NCI-H2171 (cell line): ENCODE results near the gene UBE2J2.

Source experiments
- DNase-seq: peaks from one replicate; lab custom pipeline; 2025; lab: John Stamatoyannopoulos, UW

The UBE2J2 gene

DNA sequence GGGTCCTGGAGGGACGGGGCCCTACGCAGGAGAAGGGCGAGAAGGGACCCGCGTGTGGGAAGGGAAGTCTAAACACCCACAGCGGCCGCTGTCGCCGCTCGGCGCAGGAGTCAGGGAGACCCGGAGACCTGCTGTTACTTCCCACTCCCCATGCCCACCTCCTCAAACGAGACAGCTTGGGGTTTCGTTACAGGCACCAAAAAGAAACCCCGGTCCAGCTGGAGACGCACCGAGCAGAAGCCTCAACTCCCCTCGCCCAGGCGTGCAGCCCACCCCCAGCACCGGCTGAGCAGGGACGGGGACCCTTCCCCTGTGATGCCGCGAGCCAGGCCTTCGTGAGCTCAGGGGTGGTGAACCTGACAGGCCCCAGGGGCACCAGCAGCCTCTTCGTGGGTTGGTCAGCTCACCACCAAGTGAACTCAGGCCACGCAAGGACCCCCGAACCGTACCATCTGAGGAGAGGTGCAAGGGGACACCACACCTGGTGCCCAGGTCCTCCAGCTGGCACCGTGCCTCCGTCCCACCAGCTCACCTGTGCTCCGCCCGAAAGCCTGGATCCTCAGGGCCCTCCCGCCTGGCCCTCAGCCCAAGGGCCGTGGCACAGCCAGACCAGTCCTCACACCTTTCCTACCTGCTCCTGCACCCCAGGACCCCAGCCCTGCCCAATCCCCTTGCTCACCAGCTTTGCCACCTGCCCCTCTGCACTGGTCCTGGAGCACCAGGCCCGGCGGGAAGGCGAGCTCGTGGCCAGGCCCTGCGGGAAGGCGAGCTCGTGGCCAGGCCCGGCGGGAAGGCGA is 46.9 kb downstream of the UBE2J2 start:
- DNase-seq, result no peak

DNA sequence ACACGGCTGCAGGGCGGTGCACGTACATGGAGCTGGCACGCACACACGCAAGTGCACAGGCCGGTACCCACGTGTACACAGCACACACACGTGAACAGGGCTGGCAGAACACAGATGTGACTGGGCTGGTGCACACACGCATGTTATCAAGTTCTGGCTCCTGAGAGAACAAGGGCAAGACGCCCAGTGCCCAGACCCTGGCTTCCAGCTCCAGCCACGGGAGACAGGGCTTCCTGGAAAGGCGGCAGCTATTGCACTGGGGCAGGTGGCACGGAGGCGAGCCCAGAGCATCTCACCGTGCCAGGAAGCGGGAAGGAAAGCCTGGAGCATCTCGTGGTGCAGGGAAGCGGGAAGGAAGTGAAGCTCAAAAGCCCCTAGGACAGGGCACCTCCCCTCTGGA is 47.7 kb downstream of the UBE2J2 start:
- no peak for DNase-seq

DNA sequence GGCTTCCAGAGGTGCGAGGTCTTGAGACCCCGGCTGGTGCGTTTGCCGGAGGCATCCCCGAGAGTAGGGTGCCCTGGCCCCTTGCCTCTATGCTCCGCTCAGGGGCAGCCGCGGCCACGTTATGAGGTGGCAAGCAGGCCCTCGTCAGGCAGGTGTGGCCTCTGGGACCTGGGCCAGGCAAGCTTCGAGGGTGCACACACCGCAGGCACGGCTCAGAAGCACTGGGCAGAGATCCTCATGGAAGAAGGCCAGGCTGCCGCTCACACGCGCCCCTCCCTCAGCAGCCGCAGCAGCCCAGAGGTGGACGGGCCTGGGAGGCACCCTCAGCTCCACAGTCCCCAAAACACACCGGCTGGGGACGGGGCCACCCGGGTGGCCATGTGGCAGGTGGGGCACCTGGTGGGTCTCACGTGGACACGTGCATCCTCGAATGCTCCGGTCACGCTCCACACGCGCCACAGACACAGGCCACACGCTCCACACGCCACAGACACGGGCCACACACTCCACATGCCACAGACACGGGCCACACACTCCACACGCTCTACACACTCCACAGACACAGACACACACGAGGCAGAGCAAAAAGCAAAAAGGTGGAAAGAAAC is 48.3 kb downstream of the UBE2J2 start:
- DNase-seq, result no peak

DNA sequence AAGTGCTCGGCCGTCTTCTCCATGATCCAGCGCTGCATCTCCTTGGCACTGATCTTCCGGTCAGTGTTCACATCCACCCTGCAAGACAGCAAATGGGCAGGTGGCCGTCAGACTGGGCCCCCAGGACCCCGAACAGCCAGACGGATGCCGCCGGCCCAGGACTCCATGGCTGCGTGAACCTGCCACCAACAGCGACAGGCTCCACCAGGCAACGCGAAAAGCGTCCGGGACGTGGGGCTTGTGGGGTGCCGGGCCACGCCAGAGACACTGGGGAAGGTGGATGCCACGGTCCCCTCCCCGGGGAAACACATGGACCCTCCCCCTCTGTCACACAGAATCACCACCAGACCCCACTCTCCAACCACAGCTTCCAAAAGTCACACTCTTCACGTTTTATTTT is 49.8 kb downstream of the UBE2J2 start:
- DNase-seq, result no peak

DNA sequence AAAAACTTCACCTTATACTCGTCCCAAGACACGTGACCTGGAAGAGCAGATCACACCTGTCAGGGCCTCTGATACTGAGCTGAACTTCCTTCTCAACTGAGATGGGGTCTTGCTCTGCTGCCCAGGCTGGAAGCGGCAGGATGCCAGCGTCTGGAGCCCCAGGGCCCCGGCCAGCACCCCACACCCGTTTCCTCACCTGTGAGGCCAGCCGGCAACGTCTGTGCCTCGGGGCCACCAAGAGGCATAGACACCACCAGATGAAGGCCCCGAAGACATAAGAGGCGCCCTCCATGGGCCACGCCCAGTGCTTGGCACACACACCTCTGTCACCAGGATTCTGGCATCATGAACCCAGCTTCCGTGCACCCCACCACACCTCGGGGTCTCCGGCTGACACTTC is 50.3 kb downstream of the UBE2J2 start:
- no peak for DNase-seq

DNA sequence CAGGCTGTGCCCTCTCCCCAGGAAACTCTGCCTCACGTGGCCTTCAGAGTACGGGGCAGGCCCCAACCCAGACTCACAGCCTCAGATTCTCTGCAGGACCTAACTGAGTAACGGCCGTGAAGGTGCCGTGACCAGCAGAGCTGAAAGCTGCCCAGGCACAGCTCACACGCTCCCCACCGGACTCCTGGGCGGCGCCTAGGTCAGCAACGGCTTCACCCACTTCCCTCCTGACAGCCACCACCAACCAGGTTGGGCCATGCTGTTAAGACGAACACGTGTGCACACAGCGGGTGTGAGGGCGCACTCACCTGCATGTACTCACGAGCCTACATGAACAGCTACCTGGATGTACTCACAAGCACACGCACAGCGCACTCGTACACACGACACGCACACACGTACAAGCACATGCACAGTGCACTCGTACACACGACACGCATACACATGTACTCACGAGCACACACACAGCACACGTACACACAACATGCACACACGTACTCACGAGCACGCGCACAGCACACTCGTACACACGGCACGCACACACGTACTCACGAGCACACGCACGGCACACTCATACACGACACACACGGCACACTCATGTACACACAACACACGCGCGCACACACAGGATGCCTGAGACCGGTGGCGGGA is 51.0 kb downstream of the UBE2J2 start:
- DNase-seq, result no peak

GRCh38 chr1:1221887-1222574 is 51.6 kb downstream of the UBE2J2 start:
- no peak for DNase-seq

DNA sequence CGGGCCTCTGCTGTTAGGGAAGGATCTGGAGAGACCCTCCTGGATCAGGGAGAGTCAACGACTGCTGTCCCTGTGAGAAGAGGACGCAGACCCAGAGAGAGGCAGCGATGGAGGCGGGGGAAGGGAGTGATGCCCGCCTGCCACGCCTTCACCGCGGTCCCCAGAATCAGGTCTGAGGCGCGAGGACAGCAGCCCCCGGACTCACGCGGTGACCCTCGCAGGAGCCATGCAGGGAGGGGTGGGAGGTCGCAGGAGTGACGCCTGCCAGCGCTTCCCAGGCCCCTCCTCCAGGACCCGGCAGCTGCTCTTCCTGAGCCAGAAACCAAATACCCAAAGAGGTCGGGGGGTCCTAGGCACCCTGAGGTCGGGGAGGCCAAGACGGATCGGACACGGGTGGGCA is 53.5 kb downstream of the UBE2J2 start:
- no peak for DNase-seq

DNA sequence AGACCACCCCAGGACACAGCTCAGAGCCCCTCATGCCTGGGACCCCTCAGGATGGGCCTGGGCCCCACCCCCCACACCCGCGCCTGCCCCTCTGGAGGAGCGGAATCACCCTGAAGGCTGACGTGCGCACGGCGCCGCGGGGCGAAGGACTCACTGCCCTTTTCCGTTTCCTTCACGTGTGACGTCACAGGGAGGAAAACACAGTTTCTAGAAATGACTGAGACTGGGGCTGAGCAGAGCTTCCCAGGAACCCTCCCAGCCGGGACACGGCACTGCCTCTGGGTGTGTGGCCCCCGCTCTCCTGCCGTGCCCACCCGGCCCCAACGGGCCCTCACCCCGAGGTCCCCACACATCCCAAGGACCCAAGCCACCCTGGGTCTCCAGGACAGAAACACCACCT is 54.3 kb downstream of the UBE2J2 start:
- DNase-seq, result no peak

- no peak for DNase-seq
Measured at GRCh38 chr1:1218524-1219200, 55.0 kb downstream of the UBE2J2 start.

- DNase-seq, result no peak
Measured at GRCh38 chr1:1217621-1218523, 55.8 kb downstream of the UBE2J2 start.

- DNase-seq, result no peak
Measured at GRCh38 chr1:1216770-1217620, 56.7 kb downstream of the UBE2J2 start.

DNA sequence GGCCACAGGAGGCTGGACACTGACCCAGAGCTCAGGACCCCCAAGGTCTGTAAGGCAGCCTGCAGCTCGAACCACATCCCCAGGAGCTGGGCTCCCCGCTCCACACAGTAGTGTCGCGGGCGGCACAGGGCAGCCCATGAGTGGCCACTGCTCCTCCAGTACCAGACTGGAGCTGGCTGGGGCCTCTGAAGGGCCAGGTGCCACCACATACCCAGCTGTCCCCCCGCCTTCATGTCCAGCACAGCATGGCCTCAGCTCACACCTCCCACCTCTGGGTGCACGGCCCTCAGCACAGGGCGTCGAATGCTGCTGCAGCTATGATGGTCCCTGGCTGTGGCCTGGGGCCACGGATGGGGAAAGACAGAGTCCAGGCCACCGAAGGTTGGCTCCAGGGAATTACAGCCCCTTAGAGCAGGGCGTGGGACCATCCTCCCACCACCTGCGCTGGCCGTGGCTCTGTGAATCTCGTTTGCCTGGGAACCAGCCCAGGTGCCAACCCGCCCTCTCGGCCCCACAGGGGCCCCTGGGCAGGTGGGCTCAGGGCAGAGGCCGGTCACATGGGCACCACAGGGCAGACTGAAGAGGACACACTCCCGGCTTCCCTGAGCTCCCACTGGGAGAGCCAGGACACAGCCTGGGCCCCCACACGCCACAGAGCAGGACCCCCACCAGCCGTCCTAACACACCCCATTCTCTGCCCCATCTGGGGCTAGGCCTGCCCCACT is 57.6 kb downstream of the UBE2J2 start:
- no peak for DNase-seq

GRCh38 chr1:1215080-1215676 is 58.5 kb downstream of the UBE2J2 start:
- no peak for DNase-seq

DNA sequence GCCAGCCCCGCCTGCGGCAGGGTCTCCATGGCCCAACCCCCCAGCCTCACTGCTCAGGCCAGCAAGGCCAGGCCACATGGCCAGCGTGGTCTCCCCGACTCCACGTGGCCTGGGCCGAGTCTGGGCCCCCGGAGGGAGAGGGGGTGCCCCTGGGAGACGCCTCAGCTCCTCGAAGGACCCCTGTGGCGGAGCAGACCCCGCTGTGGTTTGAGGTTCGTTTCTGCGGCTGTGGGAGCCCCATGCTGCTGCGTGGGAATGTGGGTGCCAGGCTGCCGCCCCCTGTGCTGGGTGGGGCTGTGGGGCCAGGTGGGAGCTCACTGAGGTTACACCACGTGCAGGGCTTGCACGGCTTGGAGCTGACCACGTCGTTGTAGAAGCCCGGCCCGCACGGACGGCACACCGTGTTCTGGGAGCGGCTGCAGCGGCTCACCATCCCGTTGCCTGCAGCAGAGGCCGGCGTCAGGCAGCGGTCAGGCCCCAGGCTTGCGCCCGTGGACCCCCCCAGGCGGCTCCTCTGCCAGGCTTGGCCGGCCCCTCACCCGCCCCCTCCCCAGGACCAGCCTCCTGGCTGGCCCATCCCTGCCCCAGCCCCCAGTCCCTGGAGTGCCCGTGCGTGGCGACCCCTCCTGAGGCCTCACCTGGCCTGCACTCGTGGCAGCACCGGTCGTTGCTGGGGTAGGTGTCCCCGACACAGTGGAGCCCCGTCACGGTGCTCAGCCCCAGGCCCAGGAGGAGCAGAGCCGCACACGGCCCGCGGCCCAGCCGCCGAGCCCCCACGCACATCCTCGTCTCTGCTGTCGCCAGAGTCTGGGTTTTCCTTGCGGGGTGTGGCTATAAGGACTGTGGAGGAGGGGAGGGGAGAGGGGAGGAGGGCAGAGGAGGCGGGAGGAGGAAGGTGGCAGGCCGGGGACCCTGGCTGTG is 60.0 kb downstream of the UBE2J2 start, which contains the start of gene TNFRSF4:
Gene TNFRSF4, minus strand, starts transcription at position 809 of the 921 bp plus-strand sequence. Its CDS starts 26 bp downstream, at position 783.
- no peak for DNase-seq

DNA sequence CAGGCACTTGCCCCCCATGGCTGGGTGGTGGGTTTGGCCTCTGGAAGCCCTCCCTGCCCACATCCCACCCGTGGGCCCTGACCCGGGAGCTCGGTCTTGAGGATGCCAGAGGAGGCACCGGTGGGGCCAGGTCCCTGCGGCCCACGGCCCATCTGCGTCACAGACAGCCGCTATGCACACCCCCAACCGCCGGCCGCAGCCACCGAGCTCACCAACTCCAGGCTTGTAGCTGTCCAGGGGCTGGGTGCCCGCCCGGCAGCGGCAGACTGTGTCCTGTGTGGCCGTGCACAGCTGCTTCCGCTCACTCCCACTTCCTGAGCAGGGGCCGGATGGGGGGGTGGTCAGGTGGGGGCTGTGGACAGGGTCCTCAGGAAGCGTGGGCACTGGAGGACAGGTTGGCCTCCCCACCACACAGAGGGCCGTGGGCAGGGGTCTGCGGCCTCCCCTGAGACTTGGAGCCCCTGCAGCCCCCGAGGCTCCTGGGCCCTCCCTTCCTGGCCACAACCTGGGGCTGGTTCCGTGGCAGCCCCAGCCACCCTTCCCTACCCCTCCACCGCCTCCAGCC is 60.8 kb downstream of the UBE2J2 start:
- DNase-seq, result no peak
